SK-N-SH treated with all-trans-retinoic acid at 6 μM for 48 hours (cell line): ENCODE results near the gene TEFM.
"Not testable (repeated sequence)": the region's sequence is repeated elsewhere in the genome, so short reads cannot be mapped to it uniquely, and the experiment has no call there.

Experiments
- ATAC-seq: fragments of 200-7000 bp; cut with Tn5 transposase; 3 replicates; pipeline ENCODE4 v1.9.1; 2020; ENCODE audit warnings: mild to moderate bottlenecking, moderate library complexity
- ARNTL ChIP-seq: fragments of 450-650 bp; formaldehyde crosslinking; IDR thresholded peaks from 2 replicates; pipeline ENCODE4 v1.5.0; 2020; ENCODE audit warnings: low read depth, mild to moderate bottlenecking, moderate library complexity, borderline replicate concordance
- BACH2 ChIP-seq: fragments of 250-450 bp; sonication (Bioruptor Pico); IDR thresholded peaks from 2 replicates; pipeline ENCODE4 v1.9.0; 2021; ENCODE audit warnings: mild to moderate bottlenecking, borderline replicate concordance
- CSDC2 ChIP-seq: fragments of 250-450 bp; sonication (Bioruptor Pico); IDR thresholded peaks from 2 replicates; pipeline ENCODE4 v1.5.0; 2020; ENCODE audit warnings: mild to moderate bottlenecking, moderate library complexity
- ESRRG ChIP-seq: fragments of 250-450 bp; sonication (Bioruptor Pico); IDR thresholded peaks from 2 replicates; pipeline ENCODE4 v1.6.1; 2021; ENCODE audit warnings: mild to moderate bottlenecking
- GLIS3 ChIP-seq: fragments of 250-450 bp; sonication (Bioruptor Pico); IDR thresholded peaks from 2 replicates; pipeline ENCODE4 v1.5.0; 2020; ENCODE audit warnings: mild to moderate bottlenecking, moderate library complexity
- ISL1 ChIP-seq: fragments of 250-450 bp; sonication (Bioruptor Pico); IDR thresholded peaks from 2 replicates; pipeline ENCODE4 v2.1.2; 2022; ENCODE audit warnings: mild to moderate bottlenecking, moderate library complexity
- OSR1 ChIP-seq: fragments of 250-450 bp; sonication (Bioruptor Pico); IDR thresholded peaks from 2 replicates; pipeline ENCODE4 v1.8.0; 2022; ENCODE audit warnings: moderate library complexity, mild to moderate bottlenecking, inconsistent platforms
- PPARA ChIP-seq: fragments of 250-450 bp; sonication (Bioruptor Pico); IDR thresholded peaks from 2 replicates; pipeline ENCODE4 v1.5.0; 2020; ENCODE audit warnings: mild to moderate bottlenecking, borderline replicate concordance
- RARB ChIP-seq: fragments of 250-450 bp; sonication (Bioruptor Pico); IDR thresholded peaks from 2 replicates; pipeline ENCODE4 v1.8.0; 2021; ENCODE audit warnings: mild to moderate bottlenecking, moderate library complexity
- SNAI2 ChIP-seq: fragments of 250-450 bp; sonication (Bioruptor Pico); IDR thresholded peaks from 2 replicates; pipeline ENCODE4 v1.5.0; 2020; ENCODE audit warnings: mild to moderate bottlenecking, moderate library complexity
- TCF4 ChIP-seq: fragments of 250-450 bp; sonication (Bioruptor Pico); IDR thresholded peaks from 2 replicates; pipeline ENCODE4 v1.8.0; 2021; ENCODE audit warnings: mild to moderate bottlenecking, moderate library complexity, borderline replicate concordance
- TOX ChIP-seq: fragments of 250-450 bp; sonication (Bioruptor Pico); IDR thresholded peaks from 2 replicates; pipeline ENCODE4 v1.8.0; 2021; ENCODE audit warnings: mild to moderate bottlenecking, moderate library complexity, borderline replicate concordance
- ZC3H10 ChIP-seq: fragments of 250-450 bp; sonication (Bioruptor Pico); IDR thresholded peaks from 2 replicates; pipeline ENCODE4 v1.5.1; 2021; ENCODE audit warnings: mild to moderate bottlenecking, moderate library complexity
- ZFP3 ChIP-seq: fragments of 250-450 bp; sonication (Bioruptor Pico); IDR thresholded peaks from 2 replicates; pipeline ENCODE4 v1.5.0; 2020; ENCODE audit warnings: mild to moderate bottlenecking, moderate library complexity
- ZFP30 ChIP-seq: fragments of 450-650 bp; formaldehyde crosslinking; IDR thresholded peaks from 2 replicates; pipeline ENCODE4 v1.5.0; 2022; ENCODE audit warnings: mild to moderate bottlenecking, moderate library complexity
- ZNF565 ChIP-seq: fragments of 450-650 bp; formaldehyde crosslinking; conservative IDR thresholded peaks from 2 replicates; pipeline ENCODE4 v1.5.0; 2020; ENCODE audit warnings: low read depth, mild to moderate bottlenecking, moderate library complexity
- ZNF8 ChIP-seq: fragments of 450-650 bp; formaldehyde crosslinking; IDR thresholded peaks from 2 replicates; pipeline ENCODE4 v1.5.0; 2020; ENCODE audit warnings: mild to moderate bottlenecking, moderate library complexity
- TF ChIP-seq, protein P1 (sequence below): fragments of 250-450 bp; sonication (Bioruptor Pico); IDR thresholded peaks from 2 replicates; pipeline ENCODE4 v1.8.0; 2021; ENCODE audit warnings: low read depth, mild to moderate bottlenecking, moderate library complexity, borderline replicate concordance
- TF ChIP-seq, protein P2 (sequence below): fragments of 250-450 bp; sonication (Bioruptor Pico); IDR thresholded peaks from 2 replicates; pipeline ENCODE4 v1.5.0; 2020; ENCODE audit warnings: mild to moderate bottlenecking, moderate library complexity
- TF ChIP-seq, protein P3 (sequence below): fragments of 250-450 bp; sonication (Bioruptor Pico); IDR thresholded peaks from 2 replicates; pipeline ENCODE4 v1.5.1; 2021; ENCODE audit warnings: mild to moderate bottlenecking, moderate library complexity

TEFM gene

DNA sequence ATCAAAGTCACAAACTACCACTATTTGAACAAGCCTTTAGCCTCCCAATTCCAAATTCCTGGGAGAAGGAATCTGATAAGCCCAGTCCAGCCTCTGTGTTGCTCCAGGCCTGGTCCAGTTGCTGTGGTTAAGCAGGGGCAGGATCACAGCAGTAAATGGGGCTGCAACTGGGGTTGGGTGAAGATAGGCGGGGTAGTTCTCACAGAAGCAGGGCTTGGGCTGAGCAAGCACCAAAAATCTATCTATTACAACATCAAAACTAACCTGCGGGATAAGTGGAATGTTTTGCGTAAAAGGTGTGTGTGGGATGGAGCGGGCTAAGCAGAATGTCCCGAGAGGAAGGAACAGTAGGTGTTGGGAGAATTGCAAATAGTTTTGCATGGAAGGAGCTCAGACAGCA, 41.8 kb upstream of the TEFM start (continued):
- TF ChIP-seq, protein P1, sequence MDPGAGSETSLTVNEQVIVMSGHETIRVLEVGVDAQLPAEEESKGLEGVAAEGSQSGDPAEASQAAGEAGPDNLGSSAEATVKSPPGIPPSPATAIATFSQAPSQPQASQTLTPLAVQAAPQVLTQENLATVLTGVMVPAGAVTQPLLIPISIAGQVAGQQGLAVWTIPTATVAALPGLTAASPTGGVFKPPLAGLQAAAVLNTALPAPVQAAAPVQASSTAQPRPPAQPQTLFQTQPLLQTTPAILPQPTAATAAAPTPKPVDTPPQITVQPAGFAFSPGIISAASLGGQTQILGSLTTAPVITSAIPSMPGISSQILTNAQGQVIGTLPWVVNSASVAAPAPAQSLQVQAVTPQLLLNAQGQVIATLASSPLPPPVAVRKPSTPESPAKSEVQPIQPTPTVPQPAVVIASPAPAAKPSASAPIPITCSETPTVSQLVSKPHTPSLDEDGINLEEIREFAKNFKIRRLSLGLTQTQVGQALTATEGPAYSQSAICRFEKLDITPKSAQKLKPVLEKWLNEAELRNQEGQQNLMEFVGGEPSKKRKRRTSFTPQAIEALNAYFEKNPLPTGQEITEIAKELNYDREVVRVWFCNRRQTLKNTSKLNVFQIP (CRISPR knock-in tag): no peak
- TF ChIP-seq TCF4 (CRISPR knock-in tag): no peak
- TF ChIP-seq RARB (CRISPR knock-in tag): no peak

DNA sequence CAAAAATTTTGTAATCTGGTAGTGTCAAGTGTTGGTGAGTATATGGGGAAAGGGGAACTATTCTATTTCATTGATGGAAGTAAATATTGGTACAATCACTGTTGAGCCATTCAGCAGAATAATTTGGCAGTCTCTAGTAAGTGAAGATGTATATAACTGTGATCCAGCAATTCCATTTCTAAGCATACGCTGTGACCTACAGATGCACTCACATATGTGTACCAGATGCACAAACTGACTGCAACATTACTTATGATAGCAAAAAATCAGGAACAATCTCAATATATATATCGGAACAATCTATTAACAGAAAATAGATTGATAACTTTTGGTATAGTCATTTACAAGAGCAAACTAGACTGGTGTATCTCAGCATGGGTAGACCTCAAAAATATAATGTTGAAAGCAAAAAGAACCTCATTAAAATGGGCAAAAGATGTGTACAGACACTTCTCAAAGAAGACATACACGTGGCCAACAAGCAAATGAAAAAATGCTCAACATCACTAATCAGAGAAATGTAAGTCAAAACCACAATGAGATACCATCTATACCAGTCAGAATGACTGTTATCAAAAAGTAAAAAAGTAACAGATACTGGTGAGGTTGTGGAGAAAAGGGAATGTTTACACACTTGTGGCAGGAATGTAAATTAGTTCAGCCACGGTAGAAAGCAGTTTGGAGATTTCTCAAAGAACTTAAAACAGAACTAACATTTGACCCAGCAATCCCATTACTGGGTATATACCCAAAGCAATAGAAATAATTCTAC, 36.5 kb upstream of the TEFM start:
- TF ChIP-seq TCF4 (CRISPR knock-in tag): 0 out of 2 replicates have a peak, but pooled peaks have one; percentile 44
- TF ChIP-seq, protein P2, sequence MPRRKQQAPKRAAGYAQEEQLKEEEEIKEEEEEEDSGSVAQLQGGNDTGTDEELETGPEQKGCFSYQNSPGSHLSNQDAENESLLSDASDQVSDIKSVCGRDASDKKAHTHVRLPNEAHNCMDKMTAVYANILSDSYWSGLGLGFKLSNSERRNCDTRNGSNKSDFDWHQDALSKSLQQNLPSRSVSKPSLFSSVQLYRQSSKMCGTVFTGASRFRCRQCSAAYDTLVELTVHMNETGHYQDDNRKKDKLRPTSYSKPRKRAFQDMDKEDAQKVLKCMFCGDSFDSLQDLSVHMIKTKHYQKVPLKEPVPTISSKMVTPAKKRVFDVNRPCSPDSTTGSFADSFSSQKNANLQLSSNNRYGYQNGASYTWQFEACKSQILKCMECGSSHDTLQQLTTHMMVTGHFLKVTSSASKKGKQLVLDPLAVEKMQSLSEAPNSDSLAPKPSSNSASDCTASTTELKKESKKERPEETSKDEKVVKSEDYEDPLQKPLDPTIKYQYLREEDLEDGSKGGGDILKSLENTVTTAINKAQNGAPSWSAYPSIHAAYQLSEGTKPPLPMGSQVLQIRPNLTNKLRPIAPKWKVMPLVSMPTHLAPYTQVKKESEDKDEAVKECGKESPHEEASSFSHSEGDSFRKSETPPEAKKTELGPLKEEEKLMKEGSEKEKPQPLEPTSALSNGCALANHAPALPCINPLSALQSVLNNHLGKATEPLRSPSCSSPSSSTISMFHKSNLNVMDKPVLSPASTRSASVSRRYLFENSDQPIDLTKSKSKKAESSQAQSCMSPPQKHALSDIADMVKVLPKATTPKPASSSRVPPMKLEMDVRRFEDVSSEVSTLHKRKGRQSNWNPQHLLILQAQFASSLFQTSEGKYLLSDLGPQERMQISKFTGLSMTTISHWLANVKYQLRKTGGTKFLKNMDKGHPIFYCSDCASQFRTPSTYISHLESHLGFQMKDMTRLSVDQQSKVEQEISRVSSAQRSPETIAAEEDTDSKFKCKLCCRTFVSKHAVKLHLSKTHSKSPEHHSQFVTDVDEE (CRISPR knock-in tag): no peak
- ATAC-seq: peak; percentile 35; the same call in 2 of the 3 replicates

DNA sequence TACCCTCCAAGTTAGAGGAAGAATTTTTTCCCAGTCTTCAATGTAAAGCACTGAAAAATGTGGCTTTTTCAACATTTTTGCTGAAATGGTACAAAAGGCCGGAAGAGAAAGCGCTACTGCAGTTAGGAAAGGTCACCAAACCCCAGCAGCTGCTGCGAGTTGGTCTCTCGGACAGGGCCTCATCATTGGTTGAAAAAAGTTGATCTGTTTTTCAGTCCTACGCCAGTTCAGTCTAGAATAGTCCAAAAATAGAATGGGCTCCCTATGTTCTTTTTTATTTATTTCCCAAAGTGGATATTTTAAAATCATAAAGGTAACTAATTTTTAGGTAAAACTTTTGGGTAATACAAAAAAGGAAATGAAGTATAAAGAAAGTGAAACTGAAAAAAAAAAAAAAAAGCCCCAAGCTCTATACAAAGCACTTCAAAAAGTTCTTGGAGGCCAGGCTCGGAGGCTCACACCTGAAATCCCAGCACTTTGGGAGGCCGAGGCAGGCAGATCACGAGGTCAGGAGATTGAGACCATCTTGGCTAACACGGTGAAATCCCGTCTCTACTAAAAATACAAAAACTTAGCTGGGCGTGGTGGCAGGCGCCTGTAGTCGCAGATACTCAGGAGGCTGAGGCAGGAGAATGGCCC, 33.1 kb upstream of the TEFM start:
- TF ChIP-seq ARNTL (CRISPR knock-in tag): no peak
- TF ChIP-seq, protein P3, sequence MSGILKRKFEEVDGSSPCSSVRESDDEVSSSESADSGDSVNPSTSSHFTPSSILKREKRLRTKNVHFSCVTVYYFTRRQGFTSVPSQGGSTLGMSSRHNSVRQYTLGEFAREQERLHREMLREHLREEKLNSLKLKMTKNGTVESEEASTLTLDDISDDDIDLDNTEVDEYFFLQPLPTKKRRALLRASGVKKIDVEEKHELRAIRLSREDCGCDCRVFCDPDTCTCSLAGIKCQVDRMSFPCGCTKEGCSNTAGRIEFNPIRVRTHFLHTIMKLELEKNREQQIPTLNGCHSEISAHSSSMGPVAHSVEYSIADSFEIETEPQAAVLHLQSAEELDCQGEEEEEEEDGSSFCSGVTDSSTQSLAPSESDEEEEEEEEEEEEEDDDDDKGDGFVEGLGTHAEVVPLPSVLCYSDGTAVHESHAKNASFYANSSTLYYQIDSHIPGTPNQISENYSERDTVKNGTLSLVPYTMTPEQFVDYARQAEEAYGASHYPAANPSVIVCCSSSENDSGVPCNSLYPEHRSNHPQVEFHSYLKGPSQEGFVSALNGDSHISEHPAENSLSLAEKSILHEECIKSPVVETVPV (CRISPR knock-in tag): no peak
- no peak for TF ChIP-seq PPARA
- TF ChIP-seq BACH2 (CRISPR knock-in tag): no peak
- TF ChIP-seq ISL1 (CRISPR knock-in tag): no peak
- no peak for TF ChIP-seq OSR1 (CRISPR knock-in tag)
- no peak for TF ChIP-seq RARB (CRISPR knock-in tag)
- TF ChIP-seq ZFP30 (CRISPR knock-in tag): no peak
- TF ChIP-seq ZFP3 (CRISPR knock-in tag): no peak
- TF ChIP-seq TOX (CRISPR knock-in tag): no peak
- TF ChIP-seq GLIS3 (CRISPR knock-in tag): no peak
- no peak for TF ChIP-seq ZNF8 (CRISPR knock-in tag)
- TF ChIP-seq TCF4 (CRISPR knock-in tag): no peak
- TF ChIP-seq SNAI2 (CRISPR knock-in tag): no peak
- no peak for TF ChIP-seq ESRRG (CRISPR knock-in tag)
- TF ChIP-seq, protein P1 (CRISPR knock-in tag): no peak
- ATAC-seq: no peak

DNA sequence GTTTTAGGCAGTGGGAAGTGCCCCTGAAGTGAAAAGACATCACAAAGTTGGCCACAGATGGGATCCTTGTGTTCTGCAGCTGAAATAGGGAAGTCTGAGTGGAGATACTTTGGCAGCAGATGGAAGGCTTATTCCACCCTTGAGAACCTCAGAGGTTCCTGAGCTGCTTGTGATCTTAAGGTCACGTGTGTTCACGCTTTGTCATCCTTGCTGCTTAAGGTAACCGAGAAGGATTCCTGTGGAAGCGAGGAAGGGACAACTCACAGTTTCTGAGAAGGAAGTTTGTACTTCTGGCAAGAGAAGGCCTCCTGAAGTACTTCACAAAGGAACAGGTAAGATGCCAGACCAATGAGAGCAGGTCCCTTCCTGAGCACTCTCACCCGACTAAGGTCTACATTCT, 27.9 kb upstream of the TEFM start:
- no peak for ATAC-seq
- TF ChIP-seq ZC3H10 (CRISPR knock-in tag) (no peak), ZNF565 (CRISPR knock-in tag) (no peak), ZFP3 (CRISPR knock-in tag) (no peak), CSDC2 (CRISPR knock-in tag) (no peak)

DNA sequence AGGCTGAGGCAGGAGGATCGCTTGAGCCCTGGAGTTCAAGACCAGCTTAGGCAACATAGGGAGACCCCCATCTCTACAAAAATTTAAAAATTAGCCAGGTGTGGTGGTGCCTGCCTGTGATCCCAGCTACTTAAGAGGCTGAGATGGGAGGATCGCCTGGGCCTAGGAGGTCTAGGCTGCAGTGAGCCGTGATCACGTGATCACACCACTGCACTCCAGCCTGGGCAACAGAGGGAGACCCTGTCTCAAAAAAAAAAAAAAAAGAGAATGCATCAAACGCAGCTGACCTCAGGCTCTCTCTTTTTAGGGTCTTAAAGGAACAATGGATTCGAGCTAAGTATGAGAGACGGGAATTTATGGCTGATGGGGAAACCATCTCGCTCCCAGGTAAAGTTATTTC, 25.5 kb upstream of the TEFM start:
- ATAC-seq: not testable (repeated sequence)
